HG02623 (cell line): ENCODE data around the gene R3HDM2.

Experiments used
- ATAC-seq: cut with Tn5 transposase; IDR thresholded peaks from one replicate; pipeline ENCODE4 v1.9.1; 2021; ENCODE audit warnings: moderate library complexity; ENCODE audit not compliant: unreplicated experiment

The R3HDM2 gene

GRCh38 chr12:57242691-57243454 lies 188.0 kb downstream of the R3HDM2 start:
- ATAC-seq: no peak

GRCh38 chr12:57242329-57242690 lies 188.5 kb downstream of the R3HDM2 start:
- ATAC-seq: no peak

GRCh38 chr12:57241402-57242310 lies 189.2 kb downstream of the R3HDM2 start:
- no peak for ATAC-seq

GRCh38 chr12:57240926-57241401 lies 189.9 kb downstream of the R3HDM2 start:
- ATAC-seq: no peak

DNA sequence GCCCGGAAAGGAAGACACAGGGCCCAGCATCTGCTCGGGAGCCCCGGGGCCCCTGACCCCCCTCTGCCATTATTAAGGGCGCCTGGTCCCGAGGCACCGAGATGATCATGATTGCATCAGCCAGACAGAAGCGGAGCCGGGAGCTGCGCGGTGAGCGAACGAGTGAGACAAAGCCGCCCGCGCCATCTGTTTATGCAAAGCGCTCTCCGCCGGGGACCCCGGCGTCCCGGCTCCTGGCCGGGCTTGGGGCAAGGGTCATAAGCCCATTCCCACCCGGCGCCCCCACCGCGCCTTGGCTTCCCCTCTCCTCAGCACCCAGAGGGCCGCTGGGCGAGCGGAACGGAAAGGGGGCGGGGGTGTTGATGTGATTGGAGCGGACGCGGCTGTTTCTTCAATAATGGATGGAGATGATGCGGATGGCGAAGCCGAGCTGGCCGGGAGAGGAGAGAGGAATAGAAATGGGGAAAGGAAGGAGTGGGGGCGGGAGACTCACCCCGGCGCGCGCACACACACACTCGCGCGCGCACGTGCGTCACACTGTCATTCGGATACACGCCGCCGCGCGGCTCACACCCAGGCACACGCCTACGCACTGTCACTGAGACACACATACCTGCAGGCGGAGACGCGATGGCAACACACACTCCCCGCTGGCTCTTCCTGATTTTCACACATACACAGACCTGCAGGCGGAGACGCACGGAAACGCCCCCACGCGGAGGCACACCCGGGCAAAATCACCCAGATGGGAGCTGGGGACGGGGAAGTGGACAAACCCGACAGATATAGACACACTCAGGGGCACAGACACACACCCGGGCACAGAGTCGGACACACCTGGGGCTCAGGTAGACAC lies 190.5 kb downstream of the R3HDM2 start:
- ATAC-seq: no peak

DNA sequence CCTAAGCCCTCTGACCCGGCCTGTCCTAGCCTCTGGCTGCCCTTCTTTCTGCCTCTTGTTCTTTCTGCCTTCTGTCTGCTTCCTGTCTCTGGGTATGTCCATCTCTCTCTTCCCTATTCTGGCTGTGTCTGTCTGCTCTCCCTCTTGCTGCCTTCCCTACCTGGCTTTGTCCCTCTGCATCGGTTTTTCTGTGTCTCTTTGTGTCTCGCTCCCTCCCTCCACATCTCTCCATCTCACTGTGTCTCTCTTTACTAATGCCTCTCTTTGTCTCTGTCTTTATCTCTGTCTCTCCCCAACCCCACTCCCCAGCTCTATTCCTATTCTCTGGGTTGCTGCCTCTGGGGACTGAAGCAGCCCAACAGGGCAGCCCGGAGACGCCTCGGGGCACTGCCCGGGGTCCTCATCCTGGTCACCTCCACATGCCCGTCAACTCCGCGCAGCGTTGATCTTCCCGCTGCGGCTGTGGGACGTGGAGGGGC lies 191.2 kb downstream of the R3HDM2 start:
- ATAC-seq: no peak

DNA sequence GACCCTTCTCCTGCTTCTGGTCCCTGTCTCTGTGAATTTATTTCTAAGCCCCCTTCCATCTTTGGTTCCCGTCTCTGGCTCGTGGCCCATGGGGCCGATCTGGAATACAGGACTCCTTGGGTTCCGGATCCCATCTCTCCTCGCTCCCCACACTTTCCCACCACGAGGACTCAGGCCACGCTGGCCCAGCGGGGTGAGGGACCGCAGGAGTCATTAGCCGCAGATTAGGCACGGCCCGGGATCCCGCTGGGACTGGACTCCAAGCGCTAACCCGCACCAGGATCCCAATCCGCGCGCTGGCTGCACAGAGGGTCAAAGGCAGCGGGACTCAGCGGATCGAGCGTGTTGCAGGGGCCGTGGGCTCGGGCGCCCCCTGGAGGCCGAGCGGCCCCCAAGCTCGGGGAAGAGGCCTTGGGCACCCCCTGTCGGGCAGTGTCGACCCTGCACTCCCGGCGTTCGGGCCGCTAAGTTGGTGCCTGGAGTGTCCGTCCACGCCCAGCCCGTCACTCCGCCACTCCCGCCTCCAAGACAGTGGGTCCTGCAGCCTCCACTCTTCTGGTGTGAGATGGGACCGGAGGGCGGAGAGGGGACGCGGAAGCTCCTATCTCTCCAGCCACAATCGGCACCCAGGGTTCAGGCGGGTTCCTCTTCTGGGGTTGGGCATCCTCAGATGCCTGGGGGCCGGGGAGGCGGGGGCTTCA lies 191.8 kb downstream of the R3HDM2 start:
- peak; percentile 57 for ATAC-seq

- no peak for ATAC-seq
Measured at GRCh38 chr12:57237932-57238853, 192.7 kb downstream of the R3HDM2 start.

DNA sequence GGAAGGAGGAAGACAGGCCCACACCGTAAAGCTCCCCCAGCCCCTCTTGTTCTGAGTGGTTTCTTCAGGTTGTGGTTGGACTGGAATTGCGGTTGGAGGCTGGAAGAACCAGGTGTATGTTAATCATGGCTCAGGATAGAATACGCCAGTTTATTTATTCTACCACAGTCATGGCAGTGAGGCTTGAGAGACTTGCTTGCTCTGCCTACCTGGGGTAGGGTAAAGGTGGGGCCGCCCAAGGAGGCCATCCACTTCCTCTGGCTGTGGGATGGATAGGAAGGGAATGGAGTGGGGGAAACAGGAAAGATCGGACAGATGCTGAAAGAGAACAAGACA lies 193.3 kb downstream of the R3HDM2 start:
- ATAC-seq: no peak

GRCh38 chr12:57236925-57237595 lies 193.8 kb downstream of the R3HDM2 start:
- no peak for ATAC-seq

- no peak for ATAC-seq
Measured at GRCh38 chr12:57236201-57236924, 194.5 kb downstream of the R3HDM2 start.

DNA sequence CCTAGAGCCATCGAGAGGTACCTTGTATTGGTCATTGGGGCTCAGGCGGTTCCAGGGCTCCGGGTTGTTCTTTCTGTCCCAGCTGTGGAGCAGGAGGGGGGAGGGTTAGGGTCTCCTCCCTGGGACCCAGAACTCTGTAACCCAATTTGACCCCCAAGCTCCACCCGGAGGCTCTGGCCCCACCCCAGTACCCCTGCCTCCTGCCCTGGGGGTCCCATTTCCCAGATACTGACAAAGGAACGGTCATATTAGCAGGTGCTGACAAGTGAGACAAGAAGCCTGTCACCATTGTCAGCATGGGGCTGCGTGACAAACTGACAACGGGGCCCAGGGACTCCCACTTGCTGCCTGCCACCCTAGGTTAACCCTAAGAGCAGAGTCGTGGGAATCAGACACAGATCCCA lies 195.1 kb downstream of the R3HDM2 start:
- ATAC-seq: no peak

DNA sequence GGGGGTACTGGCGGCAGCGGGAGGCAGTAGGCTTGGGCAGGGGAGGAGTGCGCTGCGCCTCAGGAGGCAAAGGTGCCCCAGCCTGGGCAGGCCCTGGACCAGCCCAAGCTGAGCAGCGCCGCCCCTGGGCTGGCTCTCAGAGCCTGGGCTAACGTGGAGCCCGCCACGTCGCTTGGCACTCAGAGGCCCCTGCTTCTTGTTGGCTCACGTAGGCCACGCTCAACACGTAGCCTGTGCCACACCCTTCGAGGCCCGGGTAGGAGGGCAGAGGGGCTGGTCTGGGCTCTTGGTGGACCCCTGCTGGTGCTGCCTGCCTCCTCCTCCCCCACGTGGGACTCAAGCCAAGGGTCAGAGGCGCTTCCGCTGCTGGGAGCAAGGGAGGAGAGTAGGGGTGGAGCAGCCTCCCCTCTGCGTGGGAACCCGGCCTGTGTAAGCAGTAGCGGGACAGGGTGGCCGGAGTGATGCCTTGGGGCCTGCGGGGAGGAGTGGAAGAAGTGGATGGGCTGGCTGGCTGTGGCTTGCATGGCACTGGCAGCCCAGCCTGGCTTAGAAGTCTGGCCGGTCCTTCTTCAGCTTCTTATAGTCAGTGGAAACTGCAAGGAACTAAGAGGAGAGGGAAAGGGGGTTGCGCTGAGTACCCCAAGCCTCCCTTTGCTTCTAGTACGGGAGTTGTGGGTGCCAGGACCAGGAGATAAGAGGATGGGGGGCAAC lies 195.7 kb downstream of the R3HDM2 start:
- ATAC-seq: no peak

DNA sequence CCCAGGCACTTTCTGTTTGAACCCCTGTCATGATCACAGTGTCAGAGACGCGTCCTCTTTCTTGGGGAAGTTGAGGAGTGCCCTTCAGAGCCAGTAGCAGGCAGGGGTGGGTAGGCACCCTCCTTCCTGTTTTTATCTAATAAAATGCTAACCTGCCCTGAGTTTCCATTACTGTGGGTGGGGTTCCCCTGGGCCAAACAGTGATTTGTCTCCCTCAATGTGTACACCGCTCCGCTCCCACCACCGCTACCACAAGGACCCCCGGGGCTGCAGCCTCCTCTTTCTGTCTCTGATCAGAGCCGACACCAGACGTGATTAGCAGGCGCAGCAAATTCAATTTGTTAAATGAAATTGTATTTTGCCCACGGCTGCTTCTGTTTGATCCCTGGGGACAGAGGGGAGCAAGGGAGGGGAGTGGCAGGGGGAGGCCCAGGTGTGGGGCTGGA lies 196.2 kb downstream of the R3HDM2 start:
- no peak for ATAC-seq

GRCh38 chr12:57234233-57234570 lies 196.6 kb downstream of the R3HDM2 start:
- no peak for ATAC-seq

GRCh38 chr12:57233357-57234232 lies 197.2 kb downstream of the R3HDM2 start:
- no peak for ATAC-seq
